ENCODE data around the gene ERN2.
"Not testable (repeated sequence)": the region's sequence is repeated elsewhere in the genome, so short reads cannot be mapped to it uniquely, and the experiment has no call there.

DNA sequence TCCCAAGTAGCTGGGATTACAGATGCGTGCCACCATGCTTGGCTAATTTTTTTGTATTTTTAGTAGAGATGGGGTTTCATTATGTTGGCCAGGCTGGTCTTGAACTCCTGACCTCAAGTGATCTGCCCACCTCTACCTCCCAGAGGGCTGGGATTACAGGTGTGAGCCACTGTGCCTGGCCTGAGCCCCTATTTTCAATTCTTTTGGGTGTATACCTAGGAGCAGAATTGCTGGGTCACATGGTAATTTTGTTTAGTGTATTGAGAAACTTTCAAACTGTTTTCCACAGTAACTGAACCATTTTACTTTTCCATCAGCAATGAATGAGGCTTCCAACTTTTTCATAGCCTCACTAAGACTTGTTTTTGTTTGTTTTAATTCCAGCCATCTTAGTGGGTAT lies 38.0 kb upstream of the ERN2 start:
- not testable (repeated sequence) for TF ChIP-seq BHLHE40 (IDR thresholded peaks at IDR 0.05; ENCODE audit: low read depth, low read length); POLR2A (IDR thresholded peaks at IDR 0.05; ENCODE audit: low read depth, low read length); RCOR1 (IDR thresholded peaks at IDR 0.05; ENCODE audit: insufficient replicate concordance, low read length)
- TF ChIP-seq, protein P1, sequence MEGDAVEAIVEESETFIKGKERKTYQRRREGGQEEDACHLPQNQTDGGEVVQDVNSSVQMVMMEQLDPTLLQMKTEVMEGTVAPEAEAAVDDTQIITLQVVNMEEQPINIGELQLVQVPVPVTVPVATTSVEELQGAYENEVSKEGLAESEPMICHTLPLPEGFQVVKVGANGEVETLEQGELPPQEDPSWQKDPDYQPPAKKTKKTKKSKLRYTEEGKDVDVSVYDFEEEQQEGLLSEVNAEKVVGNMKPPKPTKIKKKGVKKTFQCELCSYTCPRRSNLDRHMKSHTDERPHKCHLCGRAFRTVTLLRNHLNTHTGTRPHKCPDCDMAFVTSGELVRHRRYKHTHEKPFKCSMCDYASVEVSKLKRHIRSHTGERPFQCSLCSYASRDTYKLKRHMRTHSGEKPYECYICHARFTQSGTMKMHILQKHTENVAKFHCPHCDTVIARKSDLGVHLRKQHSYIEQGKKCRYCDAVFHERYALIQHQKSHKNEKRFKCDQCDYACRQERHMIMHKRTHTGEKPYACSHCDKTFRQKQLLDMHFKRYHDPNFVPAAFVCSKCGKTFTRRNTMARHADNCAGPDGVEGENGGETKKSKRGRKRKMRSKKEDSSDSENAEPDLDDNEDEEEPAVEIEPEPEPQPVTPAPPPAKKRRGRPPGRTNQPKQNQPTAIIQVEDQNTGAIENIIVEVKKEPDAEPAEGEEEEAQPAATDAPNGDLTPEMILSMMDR (conservative IDR thresholded peaks at IDR 0.05; ENCODE audit: low read depth, low read length), result not testable (repeated sequence)
- TF ChIP-seq, protein P2, sequence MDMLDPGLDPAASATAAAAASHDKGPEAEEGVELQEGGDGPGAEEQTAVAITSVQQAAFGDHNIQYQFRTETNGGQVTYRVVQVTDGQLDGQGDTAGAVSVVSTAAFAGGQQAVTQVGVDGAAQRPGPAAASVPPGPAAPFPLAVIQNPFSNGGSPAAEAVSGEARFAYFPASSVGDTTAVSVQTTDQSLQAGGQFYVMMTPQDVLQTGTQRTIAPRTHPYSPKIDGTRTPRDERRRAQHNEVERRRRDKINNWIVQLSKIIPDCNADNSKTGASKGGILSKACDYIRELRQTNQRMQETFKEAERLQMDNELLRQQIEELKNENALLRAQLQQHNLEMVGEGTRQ (IDR thresholded peaks at IDR 0.05; ENCODE audit: low read depth, low read length), result not testable (repeated sequence)
